Activated CD8-positive, alpha-beta T cell treated with anti-CD3 and anti-CD28 coated beads, Interleukin-2, amount 10 ng/mL, durations not matched to agents 7 days and 5 days (primary cell): ENCODE results near the gene PRIMPOL. TPM values are rescaled to one million over a fixed set of nuclear protein-coding genes. Genes with fewer than 3 reads are reported as not detected.
"Not testable (repeated sequence)": the region's sequence is repeated elsewhere in the genome, so short reads cannot be mapped to it uniquely, and the experiment has no call there.

Experiments
- ATAC-seq: fragments of 150-1000 bp; cut with Tn5 transposase; one replicate; pipeline ENCODE4 v1.10.0; 2021; ENCODE audit warnings: moderate library complexity
- CTCF ChIA-PET: fragments of 350-600 bp; sonication (Branson Sonifier 250); formaldehyde crosslinking; loops from one replicate; lab custom pipeline; 2021; ENCODE audit warnings: antibody characterized with exemption; lab: Charles Lee
- POLR2A ChIA-PET: fragments of 350-600 bp; sonication (Branson Sonifier 250); formaldehyde crosslinking; loops from one replicate; lab custom pipeline; 2021; ENCODE audit warnings: antibody characterized with exemption; lab: Charles Lee
- DNase-seq: peaks from one replicate; pipeline ENCODE4 v3.0.0-alpha.2; 2020
- H3K27ac Mint-ChIP-seq: one replicate; pipeline ENCODE4 v1.8.0; 2021; ENCODE audit warnings: mild to moderate bottlenecking, mixed read lengths
- H3K27me3 Mint-ChIP-seq: one replicate; pipeline ENCODE4 v1.8.0; 2021; ENCODE audit warnings: low read depth, mixed read lengths
- H3K36me3 Mint-ChIP-seq: one replicate; pipeline ENCODE4 v1.8.0; 2021; ENCODE audit warnings: low read depth, mixed read lengths
- H3K4me1 Mint-ChIP-seq: one replicate; pipeline ENCODE4 v1.8.0; 2021; ENCODE audit warnings: low read depth, mixed read lengths
- H3K4me3 Mint-ChIP-seq: one replicate; pipeline ENCODE4 v1.8.0; 2021; ENCODE audit warnings: mild to moderate bottlenecking, mixed read lengths
- H3K9me3 Mint-ChIP-seq: one replicate; pipeline ENCODE4 v1.8.0; 2022; ENCODE audit warnings: mixed read lengths; ENCODE audit not compliant: insufficient read depth
- total RNA-seq, 2 experiments: library from RNA; stranded (reverse); gene quantifications; one replicate each; pipeline ENCODE4 v1.2.3, GENCODE V29; 2021

Gene PRIMPOL
- total RNA-seq, 2 experiments from 2014 or later, result 24.9 to 26.9 TPM

DNA sequence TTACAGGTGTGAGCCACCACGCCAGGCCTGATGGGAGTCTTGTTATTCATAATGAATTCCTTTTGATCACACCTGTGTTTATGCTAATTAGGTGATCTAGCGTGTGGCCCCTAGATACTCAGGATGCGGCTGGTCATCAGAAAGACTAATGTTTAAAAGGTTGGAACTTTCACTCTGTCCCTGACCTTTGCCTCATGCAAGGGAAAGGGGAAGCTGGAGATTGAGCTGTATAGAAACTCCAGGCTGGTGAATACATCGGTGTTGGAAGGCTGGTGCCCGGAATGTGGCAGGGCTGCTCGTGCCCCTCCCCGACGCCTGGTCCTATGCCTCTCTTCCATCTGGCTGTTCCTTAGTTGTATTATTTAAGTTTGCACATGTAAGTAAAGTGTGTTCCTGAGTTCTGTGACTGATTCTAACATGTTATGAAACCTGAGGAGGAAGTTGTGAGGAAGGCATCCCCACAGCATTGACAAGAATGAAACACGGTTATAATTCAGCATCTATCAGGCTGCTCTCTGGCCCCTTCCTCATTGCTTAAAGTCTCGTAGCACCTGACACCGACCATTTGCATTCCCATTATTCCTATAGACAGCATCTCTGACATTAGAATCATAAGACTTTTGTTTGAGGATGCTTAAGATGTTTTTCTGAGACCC lies 29.2 kb upstream of the PRIMPOL start:
- no peaks in the 10 kb centered on the region for H3K9me3 Mint-ChIP-seq
- H3K4me3 Mint-ChIP-seq, result no peak overlapping the region
- POLR2A ChIA-PET, result no interaction called here
- DNase-seq (no peak), ATAC-seq (no peak)
- no peaks in the 10 kb centered on the region for H3K27me3 Mint-ChIP-seq
- peaks cover 9% of the 10 kb centered on the region for H3K4me1 Mint-ChIP-seq
- CTCF ChIA-PET, result no interaction called here
- peaks cover 20% of the 10 kb centered on the region for H3K36me3 Mint-ChIP-seq
- H3K27ac Mint-ChIP-seq, result no peak overlapping the region

DNA sequence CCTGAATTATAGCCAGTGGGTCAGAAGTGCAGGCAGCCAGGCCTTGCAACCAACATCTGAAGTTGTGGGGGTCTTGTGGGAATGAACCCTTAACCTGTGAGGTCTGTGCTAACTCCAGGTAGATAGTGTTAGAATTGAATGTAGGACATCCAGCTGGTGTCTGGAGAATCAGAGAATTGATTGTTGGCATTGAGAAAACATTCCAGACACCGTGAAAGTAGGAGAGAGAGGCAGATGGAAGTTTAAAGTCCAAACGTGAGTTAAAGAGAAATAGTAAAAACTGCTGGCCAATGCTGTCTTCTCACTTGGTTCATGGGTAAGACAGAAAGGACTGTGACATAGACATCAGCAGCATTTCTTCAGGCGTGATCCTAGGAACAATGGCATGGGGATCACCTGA lies 28.0 kb upstream of the PRIMPOL start:
- DNase-seq (no peak), ATAC-seq (no peak)
- ChIA-PET CTCF (no interaction called here), POLR2A (no interaction called here)
- Mint-ChIP-seq H3K4me1 (peaks cover 19% of the 10 kb centered on the region), H3K9me3 (no peaks in the 10 kb centered on the region), H3K36me3 (peaks cover 30% of the 10 kb centered on the region), H3K27ac (no peak overlapping the region), H3K27me3 (no peaks in the 10 kb centered on the region), H3K4me3 (no peak overlapping the region)

GRCh38 chr4:184624504-184624903 lies 25.0 kb upstream of the PRIMPOL start:
- Mint-ChIP-seq H3K4me1 (peaks cover 23% of the 10 kb centered on the region), H3K27ac (peak overlapping the region; percentile 45), H3K36me3 (peaks cover 57% of the 10 kb centered on the region)
- H3K27me3 Mint-ChIP-seq, DNase-seq, H3K4me3 Mint-ChIP-seq, CTCF ChIA-PET, ATAC-seq, H3K9me3 Mint-ChIP-seq: not testable (repeated sequence)
- POLR2A ChIA-PET, result interaction anchor here (0.8 kb wide), 1 partner anchor 343 kb away, joined by 3 read pairs; no protein-coding TSS in a partner anchor

DNA sequence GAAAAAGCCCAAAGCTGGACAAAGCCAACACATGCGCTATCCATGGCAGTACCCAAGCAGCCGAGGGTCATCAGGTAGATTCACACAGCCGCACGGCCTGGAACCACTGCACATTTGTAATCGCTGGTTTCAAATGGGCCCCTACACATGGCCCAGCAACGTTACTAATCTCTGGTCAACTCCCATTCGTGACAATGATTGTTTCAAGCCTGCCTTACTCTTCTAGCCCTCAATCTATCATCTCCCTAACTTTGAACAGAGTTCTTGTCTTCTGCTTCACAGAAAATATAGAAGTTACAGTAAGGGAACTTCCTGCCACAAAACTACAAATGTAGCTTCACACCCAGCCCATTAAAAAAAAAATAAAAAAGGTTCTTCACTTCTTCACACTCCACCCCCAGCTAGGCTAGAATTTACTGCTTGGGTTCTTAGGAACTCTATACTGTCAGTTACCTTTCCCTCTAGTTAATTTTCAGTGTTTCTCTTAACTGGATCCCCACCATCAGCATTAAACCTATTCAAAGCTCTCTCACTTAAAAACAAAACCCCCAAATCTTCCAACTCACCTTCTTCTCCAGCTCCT lies 24.5 kb upstream of the PRIMPOL start:
- Mint-ChIP-seq H3K4me3 (no peak overlapping the region), H3K27ac (peak overlapping the region; percentile 45), H3K27me3 (no peaks in the 10 kb centered on the region), H3K4me1 (peaks cover 23% of the 10 kb centered on the region), H3K9me3 (no peaks in the 10 kb centered on the region), H3K36me3 (peaks cover 61% of the 10 kb centered on the region)
- ATAC-seq (no peak), DNase-seq (no peak)
- ChIA-PET POLR2A (no interaction called here), CTCF (interaction anchor here (0.6 kb wide), 1 partner anchor 52 kb away, joined by 3 read pairs; no protein-coding TSS in a partner anchor)

- not testable (repeated sequence) for H3K4me3 Mint-ChIP-seq, ATAC-seq
Observed at GRCh38 chr4:184625783-184626596, 23.5 kb upstream of the PRIMPOL start.

GRCh38 chr4:184628103-184628502 lies 21.4 kb upstream of the PRIMPOL start:
- Mint-ChIP-seq H3K4me3 (no peak overlapping the region), H3K36me3 (peaks cover 80% of the 10 kb centered on the region), H3K4me1 (peaks cover 23% of the 10 kb centered on the region), H3K9me3 (no peaks in the 10 kb centered on the region), H3K27ac (no peak overlapping the region), H3K27me3 (no peaks in the 10 kb centered on the region)
- ATAC-seq (no peak), DNase-seq (no peak)
- CTCF ChIA-PET, result interaction anchor here (1.5 kb wide), 1 partner anchor 364 kb away, joined by 4 read pairs; no protein-coding TSS in a partner anchor
- POLR2A ChIA-PET, result no interaction called here

More at GRCh38 chr4:184625783-184626596, 23.5 kb upstream of the PRIMPOL start:
- Mint-ChIP-seq H3K36me3 (peaks cover 70% of the 10 kb centered on the region), H3K4me1 (peaks cover 23% of the 10 kb centered on the region), H3K27ac (peak overlapping the region; percentile 45)
- H3K27me3 Mint-ChIP-seq, H3K9me3 Mint-ChIP-seq, DNase-seq, POLR2A ChIA-PET: not testable (repeated sequence)
- CTCF ChIA-PET, result interaction anchor here (0.6 kb wide), 1 partner anchor 53 kb away, joined by 3 read pairs; no protein-coding TSS in a partner anchor

DNA sequence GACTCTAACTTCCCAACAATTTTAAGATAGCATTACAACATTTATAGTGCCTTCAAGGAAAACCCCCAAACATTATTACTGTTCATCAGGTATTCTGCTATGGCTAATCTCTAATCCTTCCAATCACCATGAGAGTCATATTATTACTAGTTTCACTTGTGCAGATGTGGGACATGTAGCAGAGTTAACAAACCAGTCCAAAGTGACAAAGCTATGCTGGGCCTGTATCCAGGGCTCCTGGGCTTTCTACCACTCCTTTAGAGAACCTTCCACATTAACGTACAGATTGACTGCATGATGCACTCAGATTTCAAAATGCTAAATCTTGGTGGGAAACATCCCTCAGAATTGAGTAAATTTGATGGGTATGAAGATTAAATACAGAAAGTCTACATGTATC lies 16.7 kb upstream of the PRIMPOL start:
- DNase-seq (no peak), ATAC-seq (no peak)
- no peak overlapping the region for H3K4me3 Mint-ChIP-seq
- H3K9me3 Mint-ChIP-seq, result no peaks in the 10 kb centered on the region
- peaks cover 79% of the 10 kb centered on the region for H3K36me3 Mint-ChIP-seq
- peaks cover 3% of the 10 kb centered on the region for H3K4me1 Mint-ChIP-seq
- no peaks in the 10 kb centered on the region for H3K27me3 Mint-ChIP-seq
- H3K27ac Mint-ChIP-seq, result no peak overlapping the region
- POLR2A ChIA-PET, result interaction anchor here (0.9 to 2.6 kb wide), 2 partner anchors 16 to 101 kb away, joined by 4 to 6 read pairs; partner anchors contain the start of genes CASP3 and CENPU
- CTCF ChIA-PET, result interaction anchor here (1.1 kb wide), 1 partner anchor 366 kb away, joined by 3 read pairs; no protein-coding TSS in a partner anchor

GRCh38 chr4:184635381-184635780 lies 14.2 kb upstream of the PRIMPOL start:
- ChIA-PET CTCF (interaction anchor here (0.9 kb wide), 1 partner anchor 78 kb away, joined by 3 read pairs; no protein-coding TSS in a partner anchor), POLR2A (interaction anchor here (1.2 kb wide), 1 partner anchor 36 kb away, joined by 3 read pairs; no protein-coding TSS in a partner anchor)
- ATAC-seq (no peak), DNase-seq (no peak)
- H3K27ac Mint-ChIP-seq, result no peak overlapping the region
- no peaks in the 10 kb centered on the region for H3K9me3 Mint-ChIP-seq
- peaks cover 26% of the 10 kb centered on the region for H3K4me1 Mint-ChIP-seq
- H3K36me3 Mint-ChIP-seq, result peaks cover 80% of the 10 kb centered on the region
- H3K27me3 Mint-ChIP-seq, result no peaks in the 10 kb centered on the region
- no peak overlapping the region for H3K4me3 Mint-ChIP-seq

GRCh38 chr4:184636144-184636543 lies 13.4 kb upstream of the PRIMPOL start:
- Mint-ChIP-seq H3K4me1 (peaks cover 32% of the 10 kb centered on the region), H3K27ac (no peak overlapping the region), H3K36me3 (peaks cover 78% of the 10 kb centered on the region), H3K4me3 (no peak overlapping the region), H3K9me3 (no peaks in the 10 kb centered on the region), H3K27me3 (no peaks in the 10 kb centered on the region)
- POLR2A ChIA-PET, result interaction anchor here (1.0 to 1.2 kb wide), 2 partner anchors 37 to 162 kb away, joined by 3 read pairs; partner anchors contain the start of gene IRF2
- CTCF ChIA-PET, result interaction anchor here (0.9 to 1.4 kb wide), 3 partner anchors 77 to 385 kb away, joined by 3 to 4 read pairs (median 3); no protein-coding TSS in a partner anchor
- DNase-seq (no peak), ATAC-seq (no peak)

GRCh38 chr4:184636897-184637296 lies 12.6 kb upstream of the PRIMPOL start:
- H3K4me1 Mint-ChIP-seq, result peaks cover 39% of the 10 kb centered on the region
- H3K9me3 Mint-ChIP-seq, result no peaks in the 10 kb centered on the region
- DNase-seq (no peak), ATAC-seq (no peak)
- peaks cover 81% of the 10 kb centered on the region for H3K36me3 Mint-ChIP-seq
- H3K27me3 Mint-ChIP-seq, result no peaks in the 10 kb centered on the region
- H3K4me3 Mint-ChIP-seq, result no peak overlapping the region
- H3K27ac Mint-ChIP-seq, result no peak overlapping the region
- ChIA-PET POLR2A (interaction anchor here (1.0 to 1.2 kb wide), 2 partner anchors 38 to 162 kb away, joined by 3 read pairs; partner anchors contain the start of gene IRF2), CTCF (interaction anchor here (0.9 to 1.4 kb wide), 2 partner anchors 372 to 386 kb away, joined by 3 to 4 read pairs; no protein-coding TSS in a partner anchor)

- Mint-ChIP-seq H3K27ac (no peak overlapping the region), H3K4me3 (no peak overlapping the region)
- POLR2A ChIA-PET, result no interaction called here
Observed at GRCh38 chr4:184641022-184641421, 8.5 kb upstream of the PRIMPOL start.

More at GRCh38 chr4:184641022-184641421, 8.5 kb upstream of the PRIMPOL start:
- CTCF ChIA-PET, result no interaction called here
- H3K4me1 Mint-ChIP-seq, result peaks cover 64% of the 10 kb centered on the region
- DNase-seq (no peak), ATAC-seq (no peak)
- H3K36me3 Mint-ChIP-seq, result peaks cover 80% of the 10 kb centered on the region
- no peaks in the 10 kb centered on the region for H3K9me3 Mint-ChIP-seq
- no peaks in the 10 kb centered on the region for H3K27me3 Mint-ChIP-seq
